ENCODE results near the gene ASF1A. TPM values are rescaled to one million over a fixed set of nuclear protein-coding genes. Genes with fewer than 3 reads are reported as not detected.

Gene ASF1A
- total and polyA plus RNA-seq, 9 of the 15 experiments (the other 6 are each of a cell fraction or from before 2014, with no cell fraction given) = 31.5 to 45.3 (median 34.8) TPM

GRCh38 chr6:118869894-118870589, 23.9 kb upstream of the ASF1A start:
- in situ Hi-C loops (cut with MboI) (no loop called here), intact Hi-C loops (cut with micrococcal nuclease) (no loop called here)
- no TSS peak for BruUV-seq (replicated peaks)
- H3K9ac ChIP-seq (ENCODE audit: insufficient read depth in 1 of 2, low read depth in 2 of 2, low read length in 2 of 2) = no peak overlapping the region
- DNase-seq (ENCODE audit: extremely low read depth in 1 of 4, low spot score in 3 of 4) (no peak), FAIRE-seq (no peak), ATAC-seq (no peak)
- H3K36me3 ChIP-seq (ENCODE audit: control insufficient read depth, insufficient read depth, low read length) = no peaks in the 10 kb centered on the region; the same call in 2 of the 3 replicates
- ChIA-PET CTCF (ENCODE audit: low intra/inter-chr PET ratio) (no interaction called here), POLR2A (no interaction called here)
- H3K4me1 ChIP-seq (replicated peaks in 1 of 2; ENCODE audit: control insufficient read depth in 2 of 2, insufficient read depth in 2 of 2, low read length in 2 of 2) = no peaks in the 10 kb centered on the region; a peak in 1 of 5 replicates
- 50% methylated on average over 2 of the region's 2 CpGs for WGBS (ENCODE audit: insufficient coverage, low coverage, missing lambda C conversion rate)
- H2AFZ ChIP-seq (ENCODE audit: low read depth, low read length) = no peak overlapping the region
- H3K9me1 ChIP-seq (ENCODE audit: control insufficient read depth, insufficient read depth, low read length) = no peaks in the 10 kb centered on the region
- 0 out of 3 replicates have a peak, but pooled peaks cover 9% of the 10 kb centered on the region for H3K79me2 ChIP-seq (ENCODE audit: control insufficient read depth, insufficient read depth, low read length)
- no peak overlapping the region for H3K27ac ChIP-seq (ENCODE audit: extremely low read depth, low read depth, low read length)
- no peaks in the 10 kb centered on the region for H3K27me3 ChIP-seq (ENCODE audit: control insufficient read depth in 2 of 2, insufficient read depth in 2 of 2, low read length in 2 of 2)
- TF ChIP-seq ZFP91 (CRISPR knock-in tag; IDR thresholded peaks at IDR 0.05) (no peak), NFIC (IDR thresholded peaks at IDR 0.05) (0 out of 2 replicates have a peak, but pooled peaks have one; percentile 21), ZNF511 (CRISPR knock-in tag; IDR thresholded peaks at IDR 0.05) (no peak), ZNF57 (CRISPR knock-in tag; IDR thresholded peaks at IDR 0.05) (no peak), CHD2 (IDR thresholded peaks at IDR 0.05; ENCODE audit: low read depth, low read length) (no peak), U2AF2 (optimal IDR thresholded peaks at IDR 0.05; ENCODE audit: low read depth, low read length) (no peak)
- H3K4me3 ChIP-seq = no peak overlapping the region
- no peak overlapping the region for H3K4me2 ChIP-seq (ENCODE audit: insufficient read depth, low read length)
- H3K9me3 ChIP-seq (replicated peaks; ENCODE audit: control insufficient read depth, insufficient read depth, low read depth, low read length) = no peaks in the 10 kb centered on the region
- no peaks in the 10 kb centered on the region for H4K20me1 ChIP-seq (replicated peaks; ENCODE audit: control insufficient read depth, insufficient read depth, low read length)
